ENCODE measurements around the gene JMJD1C.

JMJD1C gene

DNA sequence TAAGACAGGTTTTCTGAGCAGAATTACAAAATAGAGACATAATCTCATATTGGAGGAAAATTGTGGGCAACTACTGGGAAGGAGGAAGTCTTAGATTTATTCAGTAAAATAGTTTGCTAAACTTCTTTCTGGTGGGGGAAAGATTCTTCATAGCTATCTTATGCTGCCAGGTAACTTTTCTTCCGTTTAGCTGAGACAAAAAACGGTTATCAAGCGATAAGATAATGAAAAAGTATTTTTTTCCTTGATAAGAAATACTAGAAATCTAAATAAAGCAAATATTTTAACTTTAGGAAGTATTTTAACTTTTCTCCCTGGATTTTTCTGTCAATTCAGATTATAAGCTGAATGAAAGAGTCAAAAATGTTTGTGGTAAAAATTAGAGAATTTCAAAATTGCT, 52.3 kb downstream of the JMJD1C start:
- H2BK12ac ChIP-seq (ENCODE audit: low read length) = no peak overlapping the region
- peaks cover 0 to 25% of the 10 kb centered on the region in 2 donors for H3K4me1 ChIP-seq (ENCODE audit: control insufficient read depth in 2 of 2, insufficient read depth in 1 of 2, low read depth in 1 of 2, low read length in 2 of 2)
- no peak overlapping the region for H3K4me2 ChIP-seq (ENCODE audit: insufficient read depth, low read length, poor library complexity, severe bottlenecking)
- peaks cover 1% of the 10 kb centered on the region for H3K79me1 ChIP-seq (ENCODE audit: low read depth, low read length)
- no CpG with 5 or more reads among the region's 3 CpGs for WGBS, 2 donors (ENCODE audit: extremely low coverage in 2 of 2, insufficient read length in 2 of 2, insufficient replicate concordance in 1 of 2)
- no peaks in the 10 kb centered on the region for H3K9me3 ChIP-seq (replicated peaks in 1 of 2; ENCODE audit: control insufficient read depth in 2 of 2, insufficient read depth in 1 of 2, low read depth in 1 of 2, low read length in 2 of 2)
- H3K4me3 ChIP-seq (ENCODE audit: low read length in 2 of 2) = no peak overlapping the region
- H2BK15ac ChIP-seq (ENCODE audit: low read length) = no peak overlapping the region
- no peak overlapping the region for H3K18ac ChIP-seq (ENCODE audit: low read length)
- H2BK5ac ChIP-seq (ENCODE audit: low read length) = no peak overlapping the region
- no peak overlapping the region for H3K9ac ChIP-seq (ENCODE audit: low read depth, low read length, poor library complexity)
- H4K91ac ChIP-seq (ENCODE audit: low read depth, low read length, poor library complexity) = no peak overlapping the region
- no peak overlapping the region for H3K27ac ChIP-seq (replicated peaks; ENCODE audit: low read length)
- H3K36me3 ChIP-seq (replicated peaks in 1 of 2; ENCODE audit: control insufficient read depth in 2 of 2, insufficient read depth in 2 of 2, low read length in 2 of 2) = peaks cover 0 to 3% of the 10 kb centered on the region in 2 donors
- no peak overlapping the region for H3K4ac ChIP-seq (ENCODE audit: low read length)
- no peak overlapping the region for H2AK5ac ChIP-seq (ENCODE audit: low read depth, low read length)
- no peak for DNase-seq (ENCODE audit: low spot score)
- no peak overlapping the region for H2AFZ ChIP-seq (ENCODE audit: low read length)
- H4K8ac ChIP-seq (ENCODE audit: low read depth, low read length) = no peak overlapping the region
- H3K27me3 ChIP-seq (ENCODE audit: control insufficient read depth in 3 of 3, insufficient read depth in 3 of 3, low read depth in 1 of 3, low read length in 3 of 3) = no peaks in the 10 kb centered on the region
- no peak overlapping the region for H2BK120ac ChIP-seq (ENCODE audit: low read depth, low read length)
- H3K14ac ChIP-seq (ENCODE audit: low read length) = no peak overlapping the region
- no peak overlapping the region for H3K23ac ChIP-seq (ENCODE audit: low read depth, low read length, poor library complexity)

DNA sequence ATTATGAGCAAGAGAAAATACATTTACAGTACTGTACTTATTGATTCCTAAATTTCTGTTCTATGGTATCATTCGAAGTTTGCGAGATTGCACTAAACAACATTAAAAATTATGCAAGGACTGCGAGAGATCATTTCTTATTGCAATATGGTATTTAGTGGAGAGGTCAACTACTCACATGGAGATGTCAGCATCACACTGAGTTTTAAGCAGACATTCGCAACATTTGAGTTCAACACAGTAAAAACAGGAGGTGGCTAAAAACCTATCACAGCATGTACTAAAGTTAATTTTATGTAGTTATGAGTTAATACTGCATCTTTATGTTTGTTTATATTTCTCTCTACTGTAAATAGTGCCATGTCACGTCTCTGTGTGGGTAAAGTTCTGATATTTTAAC, 53.5 kb downstream of the JMJD1C start:
- no CpG with 5 or more reads among the region's 5 CpGs for WGBS, 2 donors (ENCODE audit: extremely low coverage in 2 of 2, insufficient read length in 2 of 2, insufficient replicate concordance in 1 of 2)
- no peak overlapping the region for H3K4ac ChIP-seq (ENCODE audit: low read length)

DNA sequence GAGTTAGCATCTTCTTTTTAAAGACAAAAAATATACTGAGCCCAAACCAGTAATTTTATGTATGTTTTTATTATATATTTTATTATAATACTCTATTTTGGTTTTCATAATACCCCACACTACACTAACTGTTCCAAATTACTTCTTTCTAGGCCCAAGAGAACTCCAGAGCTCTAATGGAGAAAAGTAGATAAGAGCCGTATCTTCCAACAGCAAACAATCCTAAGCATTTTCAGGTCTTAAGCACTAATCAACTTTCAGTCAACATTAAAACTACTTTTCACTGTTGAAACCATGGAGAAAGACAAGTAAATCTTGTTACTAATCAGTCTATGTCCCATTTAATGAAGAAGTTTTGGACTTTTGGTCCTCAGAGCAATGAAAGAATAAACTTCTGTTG, 55.1 kb downstream of the JMJD1C start:
- no peaks in the 10 kb centered on the region for H3K27me3 ChIP-seq (ENCODE audit: control insufficient read depth in 3 of 3, insufficient read depth in 3 of 3, low read depth in 1 of 3, low read length in 3 of 3)
- H3K36me3 ChIP-seq (replicated peaks in 1 of 2; ENCODE audit: control insufficient read depth in 2 of 2, insufficient read depth in 2 of 2, low read length in 2 of 2) = peaks cover 0 to 14% of the 10 kb centered on the region in 2 donors
- no peak overlapping the region for H3K4ac ChIP-seq (ENCODE audit: low read length)
- no peak overlapping the region for H2BK5ac ChIP-seq (ENCODE audit: low read length)
- H3K4me1 ChIP-seq (ENCODE audit: control insufficient read depth in 2 of 2, insufficient read depth in 1 of 2, low read depth in 1 of 2, low read length in 2 of 2) = peaks cover 0 to under 1% of the 10 kb centered on the region in 2 donors
- H3K14ac ChIP-seq (ENCODE audit: low read length) = no peak overlapping the region
- H3K9me3 ChIP-seq (replicated peaks in 1 of 2; ENCODE audit: control insufficient read depth in 2 of 2, insufficient read depth in 1 of 2, low read depth in 1 of 2, low read length in 2 of 2) = no peaks in the 10 kb centered on the region
- no peak overlapping the region for H4K91ac ChIP-seq (ENCODE audit: low read depth, low read length, poor library complexity)
- H2AK5ac ChIP-seq (ENCODE audit: low read depth, low read length) = no peak overlapping the region
- no peak overlapping the region for H3K23ac ChIP-seq (ENCODE audit: low read depth, low read length, poor library complexity)
- no peak overlapping the region for H2BK120ac ChIP-seq (ENCODE audit: low read depth, low read length)
- no peak for DNase-seq (ENCODE audit: low spot score)
- no CpG with 5 or more reads among the region's 1 CpG for whole genome bisulfite sequencing, 2 donors (ENCODE audit: extremely low coverage in 2 of 2, insufficient read length in 2 of 2, insufficient replicate concordance in 1 of 2)
- H3K4me3 ChIP-seq (ENCODE audit: low read length in 2 of 2) = no peak overlapping the region
- no peak overlapping the region for H3K9ac ChIP-seq (ENCODE audit: low read depth, low read length, poor library complexity)
- H3K79me1 ChIP-seq (ENCODE audit: low read depth, low read length) = peaks cover 1% of the 10 kb centered on the region
- no peak overlapping the region for H2AFZ ChIP-seq (ENCODE audit: low read length)
- H3K4me2 ChIP-seq (ENCODE audit: insufficient read depth, low read length, poor library complexity, severe bottlenecking) = no peak overlapping the region
- no peak overlapping the region for H4K8ac ChIP-seq (ENCODE audit: low read depth, low read length)
- no peak overlapping the region for H2BK15ac ChIP-seq (ENCODE audit: low read length)
- no peak overlapping the region for H3K27ac ChIP-seq (replicated peaks; ENCODE audit: low read length)
- H3K18ac ChIP-seq (ENCODE audit: low read length) = no peak overlapping the region
- no peak overlapping the region for H2BK12ac ChIP-seq (ENCODE audit: low read length)

More for the DNA sequence above, 53.5 kb downstream of the JMJD1C start:
- Histone ChIP-seq H2BK120ac (ENCODE audit: low read depth, low read length) (no peak overlapping the region), H3K4me3 (ENCODE audit: low read length in 2 of 2) (no peak overlapping the region), H3K23ac (ENCODE audit: low read depth, low read length, poor library complexity) (no peak overlapping the region), H3K36me3 (replicated peaks in 1 of 2; ENCODE audit: control insufficient read depth in 2 of 2, insufficient read depth in 2 of 2, low read length in 2 of 2) (peaks cover 0 to 8% of the 10 kb centered on the region in 2 donors), H3K79me1 (ENCODE audit: low read depth, low read length) (peaks cover 1% of the 10 kb centered on the region), H4K8ac (ENCODE audit: low read depth, low read length) (no peak overlapping the region), H3K27me3 (ENCODE audit: control insufficient read depth in 3 of 3, insufficient read depth in 3 of 3, low read depth in 1 of 3, low read length in 3 of 3) (no peaks in the 10 kb centered on the region), H4K91ac (ENCODE audit: low read depth, low read length, poor library complexity) (no peak overlapping the region), H3K14ac (ENCODE audit: low read length) (no peak overlapping the region), H3K9ac (ENCODE audit: low read depth, low read length, poor library complexity) (no peak overlapping the region), H2BK5ac (ENCODE audit: low read length) (no peak overlapping the region), H3K4me2 (ENCODE audit: insufficient read depth, low read length, poor library complexity, severe bottlenecking) (no peak overlapping the region), H3K18ac (ENCODE audit: low read length) (no peak overlapping the region), H3K9me3 (replicated peaks in 1 of 2; ENCODE audit: control insufficient read depth in 2 of 2, insufficient read depth in 1 of 2, low read depth in 1 of 2, low read length in 2 of 2) (no peaks in the 10 kb centered on the region), H2BK15ac (ENCODE audit: low read length) (no peak overlapping the region), H3K27ac (replicated peaks; ENCODE audit: low read length) (no peak overlapping the region), H2AFZ (ENCODE audit: low read length) (no peak overlapping the region), H3K4me1 (ENCODE audit: control insufficient read depth in 2 of 2, insufficient read depth in 1 of 2, low read depth in 1 of 2, low read length in 2 of 2) (peaks cover 0 to 17% of the 10 kb centered on the region in 2 donors), H2BK12ac (ENCODE audit: low read length) (no peak overlapping the region), H2AK5ac (ENCODE audit: low read depth, low read length) (no peak overlapping the region)
- no peak for DNase-seq (ENCODE audit: low spot score)

DNA sequence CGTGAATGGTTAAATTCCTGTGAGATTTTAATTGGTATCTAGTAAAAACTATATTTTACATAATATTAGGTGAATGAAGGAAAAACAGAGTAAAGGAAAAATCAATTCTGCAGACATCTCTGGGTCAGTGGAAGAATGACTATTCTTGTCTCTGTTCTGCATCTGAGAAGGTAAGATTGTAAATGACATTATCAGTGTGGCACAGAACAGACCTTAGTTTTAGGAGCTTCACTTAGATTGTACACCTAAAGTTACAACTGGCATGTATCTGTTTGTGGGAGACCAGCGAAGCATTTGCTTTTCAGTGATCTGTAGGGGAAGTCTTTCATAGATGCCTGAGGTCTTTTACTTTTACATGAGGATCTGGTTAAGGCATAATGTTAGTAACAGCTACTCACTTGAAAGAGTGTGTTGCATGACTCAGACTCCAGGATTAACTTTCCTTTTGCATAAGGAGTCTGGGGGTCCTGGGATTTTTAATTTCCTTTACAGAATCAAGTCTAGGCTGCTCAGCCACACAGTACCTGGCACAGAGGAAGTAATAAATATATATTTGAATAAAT, 56.2 kb downstream of the JMJD1C start:
- Histone ChIP-seq H2BK15ac (ENCODE audit: low read length) (no peak overlapping the region), H4K8ac (ENCODE audit: low read depth, low read length) (no peak overlapping the region), H3K4ac (ENCODE audit: low read length) (no peak overlapping the region), H2AFZ (ENCODE audit: low read length) (no peak overlapping the region), H3K23ac (ENCODE audit: low read depth, low read length, poor library complexity) (no peak overlapping the region), H2BK120ac (ENCODE audit: low read depth, low read length) (no peak overlapping the region), H2BK5ac (ENCODE audit: low read length) (no peak overlapping the region), H3K14ac (ENCODE audit: low read length) (no peak overlapping the region), H3K18ac (ENCODE audit: low read length) (no peak overlapping the region), H3K4me1 (ENCODE audit: control insufficient read depth in 2 of 2, insufficient read depth in 1 of 2, low read depth in 1 of 2, low read length in 2 of 2) (no peaks in the 10 kb centered on the region), H2BK12ac (ENCODE audit: low read length) (no peak overlapping the region), H3K4me2 (ENCODE audit: insufficient read depth, low read length, poor library complexity, severe bottlenecking) (no peak overlapping the region), H3K79me1 (ENCODE audit: low read depth, low read length) (peaks cover 1% of the 10 kb centered on the region), H3K4me3 (ENCODE audit: low read length in 2 of 2) (no peak overlapping the region), H3K27me3 (ENCODE audit: control insufficient read depth in 3 of 3, insufficient read depth in 3 of 3, low read depth in 1 of 3, low read length in 3 of 3) (no peaks in the 10 kb centered on the region), H3K9ac (ENCODE audit: low read depth, low read length, poor library complexity) (no peak overlapping the region), H3K9me3 (replicated peaks in 1 of 2; ENCODE audit: control insufficient read depth in 2 of 2, insufficient read depth in 1 of 2, low read depth in 1 of 2, low read length in 2 of 2) (no peaks in the 10 kb centered on the region), H2AK5ac (ENCODE audit: low read depth, low read length) (no peak overlapping the region), H3K36me3 (replicated peaks in 1 of 2; ENCODE audit: control insufficient read depth in 2 of 2, insufficient read depth in 2 of 2, low read length in 2 of 2) (peaks cover 0 to 25% of the 10 kb centered on the region in 2 donors), H3K27ac (replicated peaks; ENCODE audit: low read length) (no peak overlapping the region), H4K91ac (ENCODE audit: low read depth, low read length, poor library complexity) (no peak overlapping the region)
- no peak for DNase-seq (ENCODE audit: low spot score)
- no CpG with 5 or more reads among the region's 2 CpGs for WGBS, 2 donors (ENCODE audit: extremely low coverage in 2 of 2, insufficient read length in 2 of 2, insufficient replicate concordance in 1 of 2)

Measured in neuronal stem cell (in vitro differentiated cells).